Neural progenitor cell (in vitro differentiated cells): ENCODE data around the gene SMIM36. TPM values are rescaled to one million over a fixed set of nuclear protein-coding genes. Genes with fewer than 3 reads are reported as not detected.

ENCODE experiments used
- DNase-seq: peaks from one replicate; pipeline ENCODE4 v3.0.0-alpha.2; 2016; ENCODE audit warnings: low spot score
- H2AFZ ChIP-seq: fragments of 200-600 bp; sonication (generic); replicated peaks from 2 replicates; pipeline ENCODE4 v1.6.1; 2016; ENCODE audit warnings: antibody characterized with exemption
- H3F3A ChIP-seq: fragments of 200-600 bp; sonication (generic); 2 replicates; pipeline ENCODE4 v1.6.1; 2016; ENCODE audit warnings: antibody characterized with exemption, low read depth
- H3K27ac ChIP-seq: fragments of 200-600 bp; sonication (generic); 2 replicates; pipeline ENCODE4 v1.5.1; 2016; ENCODE audit warnings: mild to moderate bottlenecking
- H3K27me3 ChIP-seq: fragments of 200-600 bp; sonication (generic); 2 replicates; pipeline ENCODE4 v1.6.1; 2016; ENCODE audit warnings: mild to moderate bottlenecking, moderate library complexity
- H3K36me3 ChIP-seq: fragments of 200-600 bp; sonication (generic); 2 replicates; pipeline ENCODE4 v1.5.1; 2016
- H3K4me1 ChIP-seq: fragments of 200-600 bp; sonication (generic); 2 replicates; pipeline ENCODE4 v1.6.1; 2016; ENCODE audit warnings: mixed run types
- H3K4me2 ChIP-seq: fragments of 200-600 bp; sonication (generic); 2 replicates; pipeline ENCODE4 v1.6.1; 2016
- H3K4me3 ChIP-seq: fragments of 200-600 bp; sonication (generic); 2 replicates; pipeline ENCODE4 v1.5.1; 2016
- H3K79me2 ChIP-seq: fragments of 200-600 bp; sonication (generic); 2 replicates; pipeline ENCODE4 v1.6.1; 2016; ENCODE audit warnings: low read depth
- H3K9ac ChIP-seq: fragments of 200-600 bp; sonication (generic); 2 replicates; pipeline ENCODE4 v1.6.1; 2016
- H3K9me3 ChIP-seq: fragments of 200-600 bp; sonication (generic); 2 replicates; pipeline ENCODE4 v1.5.1; 2016; ENCODE audit warnings: low read depth
- H4K20me1 ChIP-seq: fragments of 200-600 bp; sonication (generic); 2 replicates; pipeline ENCODE4 v1.6.1; 2016; ENCODE audit warnings: low read depth
- H3K27ac Mint-ChIP-seq: 3 replicates; pipeline ENCODE4 v1.8.0; 2021; ENCODE audit warnings: mixed read lengths
- H3K27me3 Mint-ChIP-seq: 2 replicates; pipeline ENCODE4 v1.8.0; 2022; ENCODE audit warnings: low read depth, mild to moderate bottlenecking, inconsistent platforms, moderate library complexity, mixed read lengths; ENCODE audit not compliant: insufficient read depth
- H3K36me3 Mint-ChIP-seq: 3 replicates; pipeline ENCODE4 v1.8.0; 2021; ENCODE audit warnings: mixed read lengths
- H3K4me1 Mint-ChIP-seq: 3 replicates; pipeline ENCODE4 v1.8.0; 2021; ENCODE audit warnings: mixed read lengths
- H3K4me3 Mint-ChIP-seq: 3 replicates; pipeline ENCODE4 v1.8.0; 2021; ENCODE audit warnings: mild to moderate bottlenecking, moderate library complexity, mixed read lengths
- H3K9me3 Mint-ChIP-seq: 3 replicates; pipeline ENCODE4 v1.8.0; 2020; ENCODE audit warnings: mixed read lengths
- EZH2 ChIP-seq: fragments of 200-600 bp; sonication (generic); IDR thresholded peaks from 2 replicates; pipeline ENCODE4 v1.6.1; 2017; ENCODE audit warnings: antibody characterized with exemption, mild to moderate bottlenecking, moderate library complexity
- EZH2phosphoT487 ChIP-seq: fragments of 200-600 bp; sonication (generic); IDR thresholded peaks from 2 replicates; pipeline ENCODE4 v1.6.1; 2017; ENCODE audit warnings: antibody characterized with exemption
- total RNA-seq: library from RNA; depleted of rRNA; stranded (reverse); fragments of >200 nt; gene quantifications from 2 replicates; pipeline ENCODE4 v1.2.3, GENCODE V29; 2015; ENCODE audit warnings: low replicate concordance
- TF ChIP-seq, protein P1 (sequence below): fragments of 200-600 bp; sonication (generic); IDR thresholded peaks from 2 replicates; pipeline ENCODE4 v1.5.1; 2017; ENCODE audit warnings: antibody characterized with exemption, mild to moderate bottlenecking

SMIM36 gene
- total RNA-seq, 1 donor from 2014 or later, result not detected

DNA sequence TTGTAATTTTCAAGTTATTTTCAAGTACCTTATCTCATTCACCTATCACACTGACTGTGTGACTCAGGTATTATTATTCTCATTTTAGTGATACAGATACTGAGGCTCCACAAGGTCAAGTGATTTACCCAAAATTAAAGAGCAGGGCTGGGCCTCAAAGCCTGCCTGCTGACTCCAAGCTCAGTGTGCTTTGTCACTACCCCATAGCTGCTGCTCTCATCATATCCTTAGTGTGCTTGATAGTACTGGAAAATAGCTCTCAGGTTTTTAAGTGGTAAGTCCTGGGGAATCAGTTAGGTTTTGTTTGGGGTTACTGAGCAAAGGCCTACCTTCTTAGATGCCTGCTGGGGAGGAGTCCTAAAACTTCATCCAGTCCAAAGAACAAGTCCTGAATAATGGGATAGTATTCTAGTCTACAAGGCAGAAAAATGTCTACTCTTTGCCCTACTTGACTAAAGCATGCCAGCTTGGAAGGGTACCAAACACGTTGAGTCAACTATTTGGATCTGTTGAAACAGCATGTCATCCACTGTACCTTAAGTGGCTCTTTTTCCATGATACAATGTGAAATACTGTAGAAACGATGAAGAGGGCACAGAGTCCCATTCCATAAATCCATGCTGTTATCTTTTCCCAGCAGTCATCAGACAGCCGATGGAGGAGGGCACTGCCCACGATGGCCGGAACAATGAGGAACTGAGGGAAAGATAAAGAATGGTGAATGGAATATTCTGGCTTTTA is 100.4 kb downstream of the SMIM36 start:
- Histone ChIP-seq H3K79me2 (peaks cover 19% of the 10 kb centered on the region), H3F3A (no peaks in the 10 kb centered on the region), H3K9me3 (no peaks in the 10 kb centered on the region), H3K36me3 (peaks cover 19% of the 10 kb centered on the region), H2AFZ (no peak overlapping the region), H3K27me3 (no peaks in the 10 kb centered on the region), H4K20me1 (peaks cover 12% of the 10 kb centered on the region), H3K4me3 (no peak overlapping the region), H3K27ac (no peak overlapping the region), H3K4me2 (no peak overlapping the region), H3K4me1 (peaks cover 9% of the 10 kb centered on the region), H3K9ac (no peak overlapping the region)
- Mint-ChIP-seq H3K27me3 (no peaks in the 10 kb centered on the region), H3K36me3 (peaks cover 38% of the 10 kb centered on the region), H3K4me1 (peaks cover 2% of the 10 kb centered on the region), H3K27ac (no peak overlapping the region), H3K9me3 (no peaks in the 10 kb centered on the region), H3K4me3 (no peak overlapping the region)
- DNase-seq, result no peak
- no peak for TF ChIP-seq EZH2
- TF ChIP-seq, protein P1, sequence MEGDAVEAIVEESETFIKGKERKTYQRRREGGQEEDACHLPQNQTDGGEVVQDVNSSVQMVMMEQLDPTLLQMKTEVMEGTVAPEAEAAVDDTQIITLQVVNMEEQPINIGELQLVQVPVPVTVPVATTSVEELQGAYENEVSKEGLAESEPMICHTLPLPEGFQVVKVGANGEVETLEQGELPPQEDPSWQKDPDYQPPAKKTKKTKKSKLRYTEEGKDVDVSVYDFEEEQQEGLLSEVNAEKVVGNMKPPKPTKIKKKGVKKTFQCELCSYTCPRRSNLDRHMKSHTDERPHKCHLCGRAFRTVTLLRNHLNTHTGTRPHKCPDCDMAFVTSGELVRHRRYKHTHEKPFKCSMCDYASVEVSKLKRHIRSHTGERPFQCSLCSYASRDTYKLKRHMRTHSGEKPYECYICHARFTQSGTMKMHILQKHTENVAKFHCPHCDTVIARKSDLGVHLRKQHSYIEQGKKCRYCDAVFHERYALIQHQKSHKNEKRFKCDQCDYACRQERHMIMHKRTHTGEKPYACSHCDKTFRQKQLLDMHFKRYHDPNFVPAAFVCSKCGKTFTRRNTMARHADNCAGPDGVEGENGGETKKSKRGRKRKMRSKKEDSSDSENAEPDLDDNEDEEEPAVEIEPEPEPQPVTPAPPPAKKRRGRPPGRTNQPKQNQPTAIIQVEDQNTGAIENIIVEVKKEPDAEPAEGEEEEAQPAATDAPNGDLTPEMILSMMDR, result no peak
- no peak for TF ChIP-seq EZH2phosphoT487

DNA sequence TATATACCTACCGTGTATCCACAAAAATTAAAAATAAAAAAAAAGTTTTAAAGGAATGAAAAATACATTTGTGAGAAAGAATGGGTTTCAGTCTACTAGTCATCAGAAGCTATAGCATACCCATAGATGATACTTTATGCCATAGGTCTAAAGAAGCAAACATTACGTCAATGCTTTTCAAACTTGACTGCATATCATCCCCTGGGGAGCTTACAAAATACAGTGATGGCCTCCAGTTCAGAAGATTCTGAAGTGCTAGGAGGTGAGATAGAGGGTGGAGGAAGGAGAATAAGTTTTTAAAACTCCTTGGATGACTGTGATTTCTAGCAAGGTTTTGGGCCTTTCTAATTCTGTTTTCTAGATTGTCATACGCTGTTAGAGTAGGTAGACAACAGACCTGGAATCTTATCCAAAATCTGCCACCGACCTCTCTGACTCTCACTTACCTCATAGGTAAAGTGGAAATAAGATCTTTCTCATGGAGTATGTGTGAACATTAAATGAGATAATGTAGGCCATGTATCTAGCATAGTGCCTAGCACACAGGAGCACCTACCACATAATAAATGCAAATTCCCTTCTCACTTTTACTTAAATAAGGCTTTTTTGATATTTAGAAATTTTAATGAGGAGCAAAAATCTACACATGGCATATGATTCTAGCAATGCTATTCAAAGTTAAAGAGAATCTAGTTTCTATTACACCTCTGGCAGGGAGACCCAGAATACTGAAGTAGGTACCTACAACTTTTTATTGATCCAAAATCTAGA is 102.0 kb downstream of the SMIM36 start:
- peaks cover 3% of the 10 kb centered on the region for H4K20me1 ChIP-seq
- no peaks in the 10 kb centered on the region for H3K27me3 Mint-ChIP-seq
- no peak overlapping the region for H2AFZ ChIP-seq
- H3K4me2 ChIP-seq, result no peak overlapping the region
- no peak overlapping the region for H3K4me3 Mint-ChIP-seq
- no peak for DNase-seq
- no peak overlapping the region for H3K27ac ChIP-seq
- no peaks in the 10 kb centered on the region for H3K4me1 Mint-ChIP-seq
- H3K9ac ChIP-seq, result no peak overlapping the region
- no peaks in the 10 kb centered on the region for H3K27me3 ChIP-seq
- no peaks in the 10 kb centered on the region for H3K9me3 Mint-ChIP-seq
- no peak for TF ChIP-seq EZH2
- no peak for TF ChIP-seq EZH2phosphoT487
- TF ChIP-seq, protein P1, result no peak
- no peaks in the 10 kb centered on the region for H3K9me3 ChIP-seq
- no peak overlapping the region for H3K4me3 ChIP-seq
- H3K79me2 ChIP-seq, result peaks cover 5% of the 10 kb centered on the region
- no peak overlapping the region for H3K27ac Mint-ChIP-seq
- H3F3A ChIP-seq, result no peaks in the 10 kb centered on the region
- peaks cover 38% of the 10 kb centered on the region for H3K36me3 Mint-ChIP-seq
- no peaks in the 10 kb centered on the region for H3K4me1 ChIP-seq
- H3K36me3 ChIP-seq, result peaks cover 22% of the 10 kb centered on the region

DNA sequence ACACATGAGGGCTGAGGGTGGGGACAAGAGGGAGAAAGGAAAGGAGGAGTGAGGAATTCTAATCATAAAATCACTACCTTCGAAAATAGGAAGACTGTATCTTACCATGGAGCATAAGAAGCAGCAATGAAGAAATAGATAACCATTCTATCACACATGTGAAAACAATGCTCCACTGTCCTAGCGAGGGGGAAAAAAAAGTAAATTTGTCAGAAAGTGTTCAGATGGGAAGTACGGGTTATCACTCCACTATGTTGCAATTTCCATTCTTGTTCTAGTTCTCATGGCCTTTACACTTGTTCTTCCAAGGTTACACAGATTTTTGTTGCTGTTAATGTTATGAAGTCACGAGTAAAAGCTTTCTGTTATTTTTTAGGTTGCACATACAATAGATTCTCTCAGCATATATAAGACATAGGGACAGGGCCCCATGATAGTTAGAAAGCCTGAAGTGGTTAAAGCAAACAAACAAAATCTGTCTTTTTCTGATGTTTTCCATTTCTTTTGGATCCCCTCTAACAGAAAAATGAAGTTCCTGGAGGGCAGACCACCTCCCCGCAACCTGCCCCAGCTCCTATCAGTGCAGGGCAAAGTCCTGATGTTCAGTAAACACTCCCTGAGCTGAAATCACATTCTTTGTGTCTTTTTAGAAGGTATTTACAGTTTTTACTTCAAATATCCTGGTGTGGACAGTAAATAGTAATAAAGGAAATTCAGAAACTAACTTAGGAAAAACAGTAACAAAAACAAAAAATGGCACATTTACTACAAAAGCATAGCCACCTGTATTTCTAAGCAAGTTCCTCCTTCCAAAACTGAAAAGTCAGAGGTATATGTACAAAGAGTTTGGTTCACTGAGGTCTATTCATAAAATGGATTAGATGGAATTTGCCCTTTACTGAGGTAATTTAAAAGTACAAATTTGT is 103.3 kb downstream of the SMIM36 start:
- Histone ChIP-seq H3K9ac (no peak overlapping the region), H2AFZ (no peak overlapping the region), H3K4me1 (no peaks in the 10 kb centered on the region), H3F3A (no peaks in the 10 kb centered on the region), H3K9me3 (no peaks in the 10 kb centered on the region), H3K79me2 (no peaks in the 10 kb centered on the region), H3K4me3 (no peak overlapping the region), H3K27me3 (no peaks in the 10 kb centered on the region), H3K4me2 (no peak overlapping the region), H3K27ac (no peak overlapping the region), H3K36me3 (peaks cover 21% of the 10 kb centered on the region), H4K20me1 (peaks cover 3% of the 10 kb centered on the region)
- Mint-ChIP-seq H3K4me3 (no peak overlapping the region), H3K36me3 (peaks cover 36% of the 10 kb centered on the region), H3K4me1 (no peaks in the 10 kb centered on the region), H3K27ac (no peak overlapping the region), H3K9me3 (no peaks in the 10 kb centered on the region), H3K27me3 (no peaks in the 10 kb centered on the region)
- no peak for TF ChIP-seq EZH2phosphoT487
- TF ChIP-seq, protein P1, result no peak
- DNase-seq, result no peak
